Astrocyte of the cerebellum (primary cell): ENCODE results near the gene PEX3.
"Not testable (repeated sequence)": the region's sequence is repeated elsewhere in the genome, so short reads cannot be mapped to it uniquely, and the experiment has no call there.

Experiments used
- DNase-seq: peaks from one replicate; pipeline ENCODE4 v3.0.0-alpha.2; 2011; ENCODE audit warnings: low read depth
- H3K4me3 ChIP-seq: 2 replicates; pipeline ENCODE4 v1.5.1; 2011; ENCODE audit warnings: mild to moderate bottlenecking, low read depth, low read length, moderate library complexity
- in situ Hi-C: cut with HindIII; loops from 2 replicates; pipeline ENCODE4 v1.10.0; 2017; ENCODE audit warnings: low sequenced_read_pairs
- TF ChIP-seq, protein P1 (sequence below): IDR thresholded peaks from 2 replicates; pipeline ENCODE4 v1.5.1; 2012; ENCODE audit warnings: low read length, low read depth, moderate library complexity, mild to moderate bottlenecking; ENCODE audit errors: missing control alignments

The PEX3 gene

DNA sequence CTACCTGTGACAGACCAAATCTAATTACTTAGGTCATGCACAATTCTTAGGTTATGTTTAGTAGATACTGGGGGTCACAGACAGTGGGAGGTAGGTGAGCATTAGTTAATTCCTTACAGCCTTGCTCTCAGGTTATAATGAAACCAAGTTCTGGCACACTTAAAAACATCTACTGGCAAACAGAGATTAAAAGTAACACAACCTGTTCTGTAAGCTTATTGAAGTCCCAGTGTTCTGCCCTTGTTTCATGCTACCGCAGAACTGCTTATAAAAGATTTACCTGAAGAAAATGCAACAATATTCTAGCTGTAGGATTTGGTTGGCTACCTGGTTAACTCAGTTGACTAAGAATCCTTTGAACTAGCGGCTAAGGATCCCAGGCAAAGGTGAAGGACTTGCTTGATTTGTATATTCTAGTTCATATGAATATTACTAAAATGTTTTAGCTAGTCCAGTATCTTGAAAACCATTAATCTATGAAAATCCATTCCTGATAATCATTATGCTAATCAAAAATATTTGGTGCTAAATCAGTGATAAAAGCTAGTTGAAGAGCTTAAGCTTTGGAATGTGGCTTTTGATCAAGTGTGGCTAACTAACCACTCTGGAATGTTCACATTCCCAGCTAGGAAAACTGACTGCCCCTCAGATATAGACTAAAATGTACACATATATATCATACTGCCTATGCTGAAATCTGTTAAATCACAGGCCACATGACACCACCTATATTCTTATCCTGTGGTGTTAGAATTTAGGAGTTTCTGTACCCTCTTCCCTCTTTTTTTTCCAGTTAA lies 7.2 kb downstream of the PEX3 start:
- TF ChIP-seq, protein P1, sequence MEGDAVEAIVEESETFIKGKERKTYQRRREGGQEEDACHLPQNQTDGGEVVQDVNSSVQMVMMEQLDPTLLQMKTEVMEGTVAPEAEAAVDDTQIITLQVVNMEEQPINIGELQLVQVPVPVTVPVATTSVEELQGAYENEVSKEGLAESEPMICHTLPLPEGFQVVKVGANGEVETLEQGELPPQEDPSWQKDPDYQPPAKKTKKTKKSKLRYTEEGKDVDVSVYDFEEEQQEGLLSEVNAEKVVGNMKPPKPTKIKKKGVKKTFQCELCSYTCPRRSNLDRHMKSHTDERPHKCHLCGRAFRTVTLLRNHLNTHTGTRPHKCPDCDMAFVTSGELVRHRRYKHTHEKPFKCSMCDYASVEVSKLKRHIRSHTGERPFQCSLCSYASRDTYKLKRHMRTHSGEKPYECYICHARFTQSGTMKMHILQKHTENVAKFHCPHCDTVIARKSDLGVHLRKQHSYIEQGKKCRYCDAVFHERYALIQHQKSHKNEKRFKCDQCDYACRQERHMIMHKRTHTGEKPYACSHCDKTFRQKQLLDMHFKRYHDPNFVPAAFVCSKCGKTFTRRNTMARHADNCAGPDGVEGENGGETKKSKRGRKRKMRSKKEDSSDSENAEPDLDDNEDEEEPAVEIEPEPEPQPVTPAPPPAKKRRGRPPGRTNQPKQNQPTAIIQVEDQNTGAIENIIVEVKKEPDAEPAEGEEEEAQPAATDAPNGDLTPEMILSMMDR: no peak
- in situ Hi-C loops: no loop called here
- no peak for DNase-seq
- H3K4me3 ChIP-seq: no peak overlapping the region

DNA sequence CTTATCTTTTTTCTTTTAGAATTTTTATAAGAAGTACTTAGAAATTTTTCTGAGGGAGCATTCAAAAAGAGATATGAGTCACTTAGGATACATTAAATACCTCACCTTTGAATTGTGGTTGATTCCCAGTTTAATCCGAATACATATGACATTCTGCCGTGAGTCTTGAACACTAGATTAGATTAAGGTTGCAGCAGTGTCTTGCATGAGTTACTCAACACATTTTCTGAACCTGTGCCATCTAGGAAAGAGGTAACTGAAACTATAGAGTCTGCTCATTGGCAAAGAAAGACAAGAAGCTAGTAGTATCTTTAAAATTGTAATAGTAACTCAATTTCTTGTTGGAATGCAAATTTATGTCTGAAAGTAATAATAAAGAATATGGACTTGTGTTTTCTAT lies 14.9 kb downstream of the PEX3 start:
- in situ Hi-C loops: no loop called here

DNA sequence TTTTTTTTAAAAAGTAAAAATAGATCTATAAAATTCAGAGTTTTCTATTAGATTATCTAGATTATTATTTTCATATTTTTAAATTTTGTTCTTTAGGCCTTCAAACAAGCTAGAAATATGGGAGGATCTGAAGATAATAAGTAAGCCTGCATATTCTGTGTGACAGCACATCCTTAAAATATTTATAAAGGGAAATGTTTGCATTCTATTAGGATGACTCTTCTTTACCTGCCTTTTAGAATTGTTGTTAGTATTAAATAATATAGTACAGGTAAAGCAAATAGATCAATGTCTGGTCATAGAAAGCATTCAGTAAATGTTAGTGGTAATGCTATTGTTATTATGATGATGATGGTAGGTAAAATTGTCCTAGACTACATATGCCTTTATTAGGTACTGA lies 17.4 kb downstream of the PEX3 start:
- in situ Hi-C loops: no loop called here
- no peak for DNase-seq
- no peak overlapping the region for H3K4me3 ChIP-seq
- TF ChIP-seq, protein P1: no peak

More for the DNA sequence above, 14.9 kb downstream of the PEX3 start:
- H3K4me3 ChIP-seq: no peak overlapping the region
- TF ChIP-seq, protein P1: no peak
- DNase-seq: no peak

DNA sequence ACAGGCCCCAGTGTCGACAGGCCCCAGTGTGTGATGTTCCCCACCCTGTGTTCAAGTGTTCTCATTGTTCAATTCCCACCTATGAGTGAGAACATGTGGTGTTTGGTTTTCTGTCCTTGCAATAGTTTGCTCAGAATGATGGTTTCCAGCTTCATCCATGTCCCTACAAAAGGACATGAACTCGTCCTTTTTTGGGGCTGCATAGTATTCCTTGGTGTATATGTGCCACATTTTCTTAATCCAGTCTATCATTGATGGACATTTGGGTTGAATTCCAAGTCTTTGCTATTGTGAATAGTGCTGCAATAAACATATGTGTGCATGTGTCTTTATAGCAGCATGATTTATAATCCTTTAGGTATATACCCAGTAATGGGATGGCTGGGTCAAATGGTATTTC lies 18.2 kb downstream of the PEX3 start:
- DNase-seq, H3K4me3 ChIP-seq, in situ Hi-C loops: not testable (repeated sequence)

DNA sequence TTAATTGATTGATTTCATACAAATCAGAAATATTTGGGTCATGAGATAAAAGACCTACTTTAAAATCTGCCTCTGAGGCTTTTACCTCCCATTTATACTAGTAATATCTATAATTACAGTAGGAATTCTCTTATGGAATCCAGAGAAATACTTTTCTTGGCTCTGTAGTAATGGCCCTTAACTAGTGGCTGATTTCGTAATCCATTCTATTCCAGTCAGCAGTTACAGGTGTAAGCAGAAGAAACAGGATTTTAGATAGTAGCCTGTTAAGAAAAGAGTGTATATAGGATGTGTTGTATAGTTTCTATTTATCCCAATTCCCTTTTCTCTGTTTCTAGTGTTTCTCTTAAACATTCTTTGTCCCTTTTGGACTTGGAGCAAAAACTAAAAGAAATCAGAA lies 21.2 kb downstream of the PEX3 start:
- DNase-seq: no peak
- H3K4me3 ChIP-seq: no peak overlapping the region
- in situ Hi-C loops: no loop called here
- TF ChIP-seq, protein P1: no peak

DNA sequence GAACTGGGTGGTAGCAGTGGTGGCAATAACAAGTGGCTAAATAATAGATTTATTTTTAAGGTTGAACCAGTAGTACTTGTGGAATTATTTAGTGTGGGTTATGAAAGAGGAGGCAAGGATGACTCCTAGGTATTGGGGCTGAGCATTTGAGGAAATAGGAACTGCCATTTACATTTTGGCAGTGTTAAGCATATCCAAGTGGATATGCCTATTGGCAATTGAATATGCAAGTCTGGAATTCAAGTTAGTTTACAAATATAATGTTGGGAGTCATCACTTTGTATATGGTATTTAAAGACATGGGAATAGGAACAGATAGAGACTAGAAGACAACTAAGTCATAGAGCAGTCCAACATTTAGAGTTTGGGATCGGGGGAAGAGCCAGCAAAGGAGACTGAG lies 25.9 kb downstream of the PEX3 start:
- in situ Hi-C loops: no loop called here

DNA sequence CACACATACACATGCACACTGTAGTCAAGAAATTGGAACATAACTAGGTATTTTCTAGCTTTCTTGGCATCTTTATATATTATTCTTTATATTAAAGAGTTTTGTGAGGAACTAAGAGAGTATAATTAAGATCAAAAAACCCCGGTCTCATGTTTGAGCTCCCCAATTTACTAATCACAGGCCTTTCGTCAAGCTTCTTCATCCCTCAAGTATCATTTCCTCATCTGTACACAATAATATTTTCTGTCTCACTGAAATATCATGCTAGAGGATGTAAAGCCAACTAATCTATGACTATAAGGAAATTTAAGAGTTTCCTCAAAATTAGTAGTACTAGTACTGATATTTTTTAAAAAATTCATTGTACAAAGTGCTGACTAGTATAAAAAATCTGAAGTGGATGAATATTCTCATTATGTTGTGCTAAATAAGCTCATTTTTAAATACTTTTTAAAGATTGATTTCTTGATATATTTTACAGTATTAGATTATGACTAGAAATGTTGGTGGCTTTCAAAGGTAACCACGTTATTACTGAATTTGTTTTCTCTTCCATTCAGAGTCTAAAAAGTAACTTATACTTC lies 28.0 kb downstream of the PEX3 start:
- DNase-seq: no peak
- no peak overlapping the region for H3K4me3 ChIP-seq
- in situ Hi-C loops: no loop called here
- TF ChIP-seq, protein P1: no peak

More for the DNA sequence above, 25.9 kb downstream of the PEX3 start:
- no peak for DNase-seq
- no peak overlapping the region for H3K4me3 ChIP-seq
- TF ChIP-seq, protein P1: no peak
